ENCODE results near the gene CRIP3. TPM values are rescaled to one million over a fixed set of nuclear protein-coding genes. Genes with fewer than 3 reads are reported as not detected.

CRIP3 gene
- total and polyA plus RNA-seq, 2 of the 8 experiments (the other 6 are each of a cell fraction or from before 2014, with no cell fraction given) = 34.0 to 46.3 TPM

GRCh38 chr6:43347444-43347843 lies 38.8 kb upstream of the CRIP3 start:
- H4K5ac ChIP-seq (ENCODE audit: insufficient read length, low read depth, low read length) = no peak overlapping the region
- H3K4ac ChIP-seq (replicated peaks; ENCODE audit: insufficient read length, low read depth, low read length) = no peak overlapping the region
- H3K4me2 ChIP-seq (ENCODE audit: insufficient read depth in 1 of 2, low read depth in 2 of 2, low read length in 2 of 2) = no peak overlapping the region
- FAIRE-seq (no peak), DNase-seq (ENCODE audit: low read depth in 1 of 2, low spot score in 2 of 2) (no peak)
- no peaks in the 10 kb centered on the region; the same call in 1 of the 2 replicates for H3K79me1 ChIP-seq (ENCODE audit: low read depth, low read length)
- H2BK15ac ChIP-seq (ENCODE audit: low read length) = no peak overlapping the region
- H4K91ac ChIP-seq (replicated peaks; ENCODE audit: insufficient read length, low read length) = no peak overlapping the region
- 90% methylated on average over 3 of the region's 3 CpGs; no CpG with 5 or more reads in 1 of the 2 experiments for WGBS, 2 experiments (ENCODE audit: extremely low coverage in 1 of 2, insufficient coverage in 1 of 2, insufficient read length in 1 of 2, insufficient replicate concordance in 2 of 2, low coverage in 1 of 2, low lambda C conversion rate in 2 of 2, missing lambda C conversion rate in 1 of 2)
- no peak overlapping the region for H3K14ac ChIP-seq (ENCODE audit: insufficient read length)
- no peaks in the 10 kb centered on the region for H4K20me1 ChIP-seq (replicated peaks in 1 of 2; ENCODE audit: control insufficient read depth in 1 of 2, insufficient read depth in 2 of 2, low read length in 2 of 2)
- H3K56ac ChIP-seq (replicated peaks; ENCODE audit: insufficient read length, low read depth, low read length) = no peak overlapping the region
- H3K27ac ChIP-seq (ENCODE audit: low read depth, low read length) = no peak overlapping the region
- no peak overlapping the region for H2AK5ac ChIP-seq (ENCODE audit: low read depth, low read length)
- peaks cover 5 to 13% (median 9%) of the 10 kb centered on the region in 4 experiments; a peak in 7 of 8 replicates for H3K36me3 ChIP-seq (ENCODE audit: control insufficient read depth in 2 of 4, insufficient read depth in 4 of 4, low read length in 3 of 4)
- POLR2A ChIA-PET (ENCODE audit: partially characterized antibody) = no interaction called here
- H2BK20ac ChIP-seq (ENCODE audit: low read length) = no peak overlapping the region
- H3K18ac ChIP-seq (ENCODE audit: extremely low read depth, low read length) = no peak overlapping the region
- no peak overlapping the region for H2BK120ac ChIP-seq (replicated peaks; ENCODE audit: low read depth, low read length)
- no peak overlapping the region for H3K4me3 ChIP-seq (ENCODE audit: extremely low read depth in 1 of 4, insufficient read depth in 2 of 4, low read depth in 3 of 4, low read length in 4 of 4)
- H3K79me2 ChIP-seq (ENCODE audit: control insufficient read depth in 1 of 2, insufficient read depth in 2 of 2, low read length in 2 of 2) = no peaks in the 10 kb centered on the region
- H2AFZ ChIP-seq (ENCODE audit: low read length) = no peak overlapping the region
- CTCF ChIA-PET (ENCODE audit: partially characterized antibody) = no interaction called here
- no peaks in the 10 kb centered on the region for H3K9me3 ChIP-seq (ENCODE audit: insufficient read depth in 2 of 2, low read depth in 1 of 2, low read length in 1 of 2)
- no peak overlapping the region for H3K23ac ChIP-seq (ENCODE audit: insufficient read length)
- H3K27me3 ChIP-seq (replicated peaks in 1 of 4; ENCODE audit: control insufficient read depth in 3 of 4, extremely low read depth in 1 of 4, insufficient read depth in 3 of 4, low read length in 3 of 4) = no peaks in the 10 kb centered on the region
- no peaks in the 10 kb centered on the region for H3K4me1 ChIP-seq (replicated peaks in 1 of 4; ENCODE audit: control insufficient read depth in 3 of 4, insufficient read depth in 4 of 4, low read length in 3 of 4)
- no peak overlapping the region for H4K8ac ChIP-seq (ENCODE audit: extremely low read depth, insufficient read depth, low read length)
- H3K9ac ChIP-seq (replicated peaks in 1 of 4; ENCODE audit: extremely low read depth in 1 of 4, low read depth in 3 of 4, low read length in 3 of 4) = no peak overlapping the region
- no peak overlapping the region for H2BK12ac ChIP-seq (ENCODE audit: low read depth, low read length)
- no peaks in the 10 kb centered on the region; the same call in 1 of the 2 replicates for H3K23me2 ChIP-seq (ENCODE audit: low read depth, low read length)
- no peak overlapping the region for H2BK5ac ChIP-seq (ENCODE audit: low read depth, low read length)
- no peak for TF ChIP-seq CREB1 (IDR thresholded peaks at IDR 0.05)
- TF ChIP-seq, protein P1, sequence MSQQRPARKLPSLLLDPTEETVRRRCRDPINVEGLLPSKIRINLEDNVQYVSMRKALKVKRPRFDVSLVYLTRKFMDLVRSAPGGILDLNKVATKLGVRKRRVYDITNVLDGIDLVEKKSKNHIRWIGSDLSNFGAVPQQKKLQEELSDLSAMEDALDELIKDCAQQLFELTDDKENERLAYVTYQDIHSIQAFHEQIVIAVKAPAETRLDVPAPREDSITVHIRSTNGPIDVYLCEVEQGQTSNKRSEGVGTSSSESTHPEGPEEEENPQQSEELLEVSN (IDR thresholded peaks at IDR 0.05) = no peak
- TF ChIP-seq, protein P2, sequence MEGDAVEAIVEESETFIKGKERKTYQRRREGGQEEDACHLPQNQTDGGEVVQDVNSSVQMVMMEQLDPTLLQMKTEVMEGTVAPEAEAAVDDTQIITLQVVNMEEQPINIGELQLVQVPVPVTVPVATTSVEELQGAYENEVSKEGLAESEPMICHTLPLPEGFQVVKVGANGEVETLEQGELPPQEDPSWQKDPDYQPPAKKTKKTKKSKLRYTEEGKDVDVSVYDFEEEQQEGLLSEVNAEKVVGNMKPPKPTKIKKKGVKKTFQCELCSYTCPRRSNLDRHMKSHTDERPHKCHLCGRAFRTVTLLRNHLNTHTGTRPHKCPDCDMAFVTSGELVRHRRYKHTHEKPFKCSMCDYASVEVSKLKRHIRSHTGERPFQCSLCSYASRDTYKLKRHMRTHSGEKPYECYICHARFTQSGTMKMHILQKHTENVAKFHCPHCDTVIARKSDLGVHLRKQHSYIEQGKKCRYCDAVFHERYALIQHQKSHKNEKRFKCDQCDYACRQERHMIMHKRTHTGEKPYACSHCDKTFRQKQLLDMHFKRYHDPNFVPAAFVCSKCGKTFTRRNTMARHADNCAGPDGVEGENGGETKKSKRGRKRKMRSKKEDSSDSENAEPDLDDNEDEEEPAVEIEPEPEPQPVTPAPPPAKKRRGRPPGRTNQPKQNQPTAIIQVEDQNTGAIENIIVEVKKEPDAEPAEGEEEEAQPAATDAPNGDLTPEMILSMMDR (IDR thresholded peaks at IDR 0.05; ENCODE audit: control extremely low read depth in 1 of 3, insufficient read depth in 1 of 3, low read depth in 1 of 3, low read length in 3 of 3) = no peak
- TF ChIP-seq CHD2 (IDR thresholded peaks at IDR 0.05; ENCODE audit: low read length) = no peak
- TF ChIP-seq ATF3 (IDR thresholded peaks at IDR 0.05; ENCODE audit: insufficient read depth, low read depth, low read length) = no peak
- TF ChIP-seq HDAC6 (IDR thresholded peaks at IDR 0.05; ENCODE audit: low read depth, low read length) = no peak
- no peak for TF ChIP-seq RXRA (IDR thresholded peaks at IDR 0.05; ENCODE audit: insufficient read depth, low read depth, low read length)
- no peak for TF ChIP-seq YY1 (IDR thresholded peaks at IDR 0.05; ENCODE audit: low read depth, low read length)
- no peak for TF ChIP-seq GTF2F1 (IDR thresholded peaks at IDR 0.05; ENCODE audit: borderline replicate concordance, low read depth, low read length)
- TF ChIP-seq RFX5 (IDR thresholded peaks at IDR 0.05; ENCODE audit: borderline replicate concordance, low read depth, low read length) = no peak
- no peak for TF ChIP-seq TCF12 (IDR thresholded peaks at IDR 0.05; ENCODE audit: low read depth, low read length)
- TF ChIP-seq SP2 (IDR thresholded peaks at IDR 0.05; ENCODE audit: low read length) = no peak
